ENCODE measurements around the gene CYP4V2.
"Not testable (repeated sequence)": the region's sequence is repeated elsewhere in the genome, so short reads cannot be mapped to it uniquely, and the experiment has no call there.

The CYP4V2 gene

GRCh38 chr4:186240452-186240847, 49.1 kb downstream of the CYP4V2 start:
- FAIRE-seq = no peak

GRCh38 chr4:186240848-186241491, 49.6 kb downstream of the CYP4V2 start:
- FAIRE-seq = no peak

GRCh38 chr4:186241616-186242015, 50.2 kb downstream of the CYP4V2 start:
- FAIRE-seq = no peak

GRCh38 chr4:186242031-186242430, 50.7 kb downstream of the CYP4V2 start:
- not testable (repeated sequence) for FAIRE-seq

- FAIRE-seq = no peak
Observed at GRCh38 chr4:186243331-186243730, 52.0 kb downstream of the CYP4V2 start.

- FAIRE-seq = no peak
Observed at GRCh38 chr4:186244835-186245234, 53.5 kb downstream of the CYP4V2 start.

GRCh38 chr4:186247062-186247752, 55.8 kb downstream of the CYP4V2 start:
- not testable (repeated sequence) for FAIRE-seq

- FAIRE-seq = no peak
Observed at GRCh38 chr4:186248643-186249042, 57.3 kb downstream of the CYP4V2 start.

- no peak for FAIRE-seq
Observed at GRCh38 chr4:186249785-186250754, 58.7 kb downstream of the CYP4V2 start.

- no peak for FAIRE-seq
Observed at GRCh38 chr4:186250760-186251159, 59.4 kb downstream of the CYP4V2 start.

- FAIRE-seq = no peak
Observed at GRCh38 chr4:186255122-186255521, 63.8 kb downstream of the CYP4V2 start.

GRCh38 chr4:186258216-186258811, 66.9 kb downstream of the CYP4V2 start:
- FAIRE-seq = no peak

- no peak for FAIRE-seq
Observed at GRCh38 chr4:186260117-186260503, 68.7 kb downstream of the CYP4V2 start.

All from TTC549 (cell line).